DND-41 (cell line): ENCODE measurements around the gene UBL7.
A peak's percentile ranks its signal among the peaks of the same experiment; 100 is the strongest.
"Not testable (repeated sequence)": the region's sequence is repeated elsewhere in the genome, so short reads cannot be mapped to it uniquely, and the experiment has no call there.

Source experiments
- ATAC-seq: fragments of 200-7000 bp; cut with Tn5 transposase; 3 replicates; pipeline ENCODE4 v1.9.1; 2021; ENCODE audit warnings: low read depth; ENCODE audit not compliant: insufficient read depth
- DNase-seq: peaks from one replicate; pipeline ENCODE4 v3.0.0-alpha.2; 2020
- H2AFZ ChIP-seq: 2 replicates; pipeline ENCODE4 v1.6.0; 2012; ENCODE audit warnings: low read depth, low read length
- H3K27ac ChIP-seq: 2 replicates; pipeline ENCODE4 v1.5.1; 2012; ENCODE audit warnings: low read length, inconsistent platforms
- H3K27me3 ChIP-seq: fragments of 200-600 bp; sonication (generic); 2 replicates; pipeline ENCODE4 v1.6.0; 2012; ENCODE audit warnings: low read length, mild to moderate bottlenecking, inconsistent platforms; ENCODE audit not compliant: insufficient read depth, poor library complexity
- H3K36me3 ChIP-seq: 2 replicates; pipeline ENCODE4 v1.5.1; 2012; ENCODE audit warnings: low read length, inconsistent platforms; ENCODE audit not compliant: insufficient read depth
- H3K4me1 ChIP-seq: 2 replicates; pipeline ENCODE4 v1.5.1; 2012; ENCODE audit warnings: mild to moderate bottlenecking, low read length; ENCODE audit not compliant: insufficient read depth
- H3K4me2 ChIP-seq: 2 replicates; pipeline ENCODE4 v1.6.0; 2012; ENCODE audit warnings: mild to moderate bottlenecking, moderate library complexity, low read length, inconsistent platforms; ENCODE audit not compliant: insufficient read depth
- H3K4me3 ChIP-seq, 2 experiments: fragments of 200-600 bp in 1 of 2; shearing (Covaris generic) in 1 of 2; 2 replicates each; pipeline ENCODE4 v1.5.1; 2012 to 2016; ENCODE audit warnings: inconsistent platforms in 2 of 2, low read length in 2 of 2, mild to moderate bottlenecking in 2 of 2, low read depth in 1 of 2, moderate library complexity in 1 of 2
- H3K79me2 ChIP-seq: 2 replicates; pipeline ENCODE4 v1.6.0; 2012; ENCODE audit warnings: low read length, inconsistent platforms; ENCODE audit not compliant: insufficient read depth
- H3K9ac ChIP-seq: 2 replicates; pipeline ENCODE4 v1.6.0; 2012; ENCODE audit warnings: low read depth, mild to moderate bottlenecking, inconsistent platforms, low read length, moderate library complexity
- H3K9me3 ChIP-seq: 2 replicates; pipeline ENCODE4 v1.5.1; 2012; ENCODE audit warnings: low read length, moderate library complexity, mild to moderate bottlenecking, inconsistent platforms; ENCODE audit not compliant: insufficient read depth, severe bottlenecking
- H4K20me1 ChIP-seq: 2 replicates; pipeline ENCODE4 v1.6.0; 2012; ENCODE audit warnings: low read length; ENCODE audit not compliant: insufficient read depth
- EZH2 ChIP-seq: IDR thresholded peaks from 3 replicates; pipeline ENCODE4 v1.6.1; 2012; ENCODE audit warnings: borderline replicate concordance, low read depth, mild to moderate bottlenecking, moderate library complexity, low read length, inconsistent platforms; ENCODE audit not compliant: severe bottlenecking
- TF ChIP-seq, protein P1 (sequence below): IDR thresholded peaks from 2 replicates; pipeline ENCODE4 v1.5.1; 2012; ENCODE audit warnings: borderline replicate concordance, low read length, moderate library complexity, mild to moderate bottlenecking; ENCODE audit not compliant: poor library complexity, severe bottlenecking; ENCODE audit errors: extremely low read depth

UBL7 gene

DNA sequence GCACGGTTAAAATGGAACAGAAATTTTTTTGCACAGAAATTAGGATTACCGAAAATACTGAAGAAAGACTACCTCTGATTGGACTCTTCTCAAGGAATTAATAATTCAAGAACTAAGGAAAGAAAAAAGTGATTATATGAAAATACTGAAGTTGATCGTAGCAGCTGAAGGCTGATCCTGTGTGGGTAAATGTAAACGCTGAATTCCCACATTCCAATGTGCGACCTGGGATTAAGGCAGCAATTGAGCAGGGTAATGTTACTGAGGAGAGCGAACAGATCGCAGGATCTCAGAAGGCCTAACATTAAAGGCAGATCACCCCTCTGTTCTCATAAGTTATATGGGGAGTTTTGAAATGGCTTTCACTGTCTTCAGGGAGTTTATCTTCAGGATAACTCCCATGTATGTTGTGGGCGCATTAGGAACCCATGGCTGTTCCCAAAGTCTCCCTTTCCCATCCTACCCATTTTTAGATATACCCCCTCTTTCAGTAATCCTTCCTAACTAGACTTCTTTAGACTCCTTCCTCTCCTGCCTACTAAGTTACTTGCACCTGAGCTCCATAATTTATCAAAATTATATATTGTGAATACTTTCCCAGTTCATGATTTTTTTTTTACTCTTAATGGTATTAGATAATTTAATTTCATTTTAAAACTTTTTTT is 1.0 kb upstream of the UBL7 start:
- no peaks in the 10 kb centered on the region for H4K20me1 ChIP-seq
- peak overlapping the region; percentile 100 for H2AFZ ChIP-seq
- no peak for ATAC-seq
- H3K36me3 ChIP-seq: peaks cover 9% of the 10 kb centered on the region; the same call in 1 of the 2 replicates
- H3K4me1 ChIP-seq: peaks cover 43% of the 10 kb centered on the region
- TF ChIP-seq, protein P1, sequence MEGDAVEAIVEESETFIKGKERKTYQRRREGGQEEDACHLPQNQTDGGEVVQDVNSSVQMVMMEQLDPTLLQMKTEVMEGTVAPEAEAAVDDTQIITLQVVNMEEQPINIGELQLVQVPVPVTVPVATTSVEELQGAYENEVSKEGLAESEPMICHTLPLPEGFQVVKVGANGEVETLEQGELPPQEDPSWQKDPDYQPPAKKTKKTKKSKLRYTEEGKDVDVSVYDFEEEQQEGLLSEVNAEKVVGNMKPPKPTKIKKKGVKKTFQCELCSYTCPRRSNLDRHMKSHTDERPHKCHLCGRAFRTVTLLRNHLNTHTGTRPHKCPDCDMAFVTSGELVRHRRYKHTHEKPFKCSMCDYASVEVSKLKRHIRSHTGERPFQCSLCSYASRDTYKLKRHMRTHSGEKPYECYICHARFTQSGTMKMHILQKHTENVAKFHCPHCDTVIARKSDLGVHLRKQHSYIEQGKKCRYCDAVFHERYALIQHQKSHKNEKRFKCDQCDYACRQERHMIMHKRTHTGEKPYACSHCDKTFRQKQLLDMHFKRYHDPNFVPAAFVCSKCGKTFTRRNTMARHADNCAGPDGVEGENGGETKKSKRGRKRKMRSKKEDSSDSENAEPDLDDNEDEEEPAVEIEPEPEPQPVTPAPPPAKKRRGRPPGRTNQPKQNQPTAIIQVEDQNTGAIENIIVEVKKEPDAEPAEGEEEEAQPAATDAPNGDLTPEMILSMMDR: no peak
- no peak for TF ChIP-seq EZH2
- no peaks in the 10 kb centered on the region for H3K27me3 ChIP-seq
- no peak for DNase-seq
- peak overlapping the region; percentile 85 to 97 for H3K4me3 ChIP-seq
- peak overlapping the region; percentile 96 for H3K27ac ChIP-seq
- H3K4me2 ChIP-seq: peak overlapping the region; percentile 77
- H3K9me3 ChIP-seq: no peaks in the 10 kb centered on the region
- H3K79me2 ChIP-seq: peaks cover 50% of the 10 kb centered on the region
- peak overlapping the region; percentile 94 for H3K9ac ChIP-seq

DNA sequence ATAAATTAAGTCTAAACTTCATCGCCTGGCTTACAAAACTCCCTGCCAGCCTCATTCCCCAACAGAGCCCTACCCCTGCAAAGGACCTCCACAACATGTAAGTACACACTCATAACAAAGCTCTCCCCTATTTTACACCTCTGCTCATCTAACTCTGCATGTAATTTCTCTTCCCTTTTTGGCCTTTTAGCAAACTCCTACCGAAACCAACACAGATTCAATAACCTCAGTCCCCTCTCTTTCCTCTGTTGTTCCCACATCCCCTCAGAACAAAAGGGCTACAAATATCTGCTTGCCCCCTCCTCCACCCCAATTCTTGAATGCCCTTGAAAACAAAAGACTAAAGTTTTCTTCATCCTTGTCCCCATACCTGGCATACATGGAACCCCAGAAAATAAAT is 662 bp downstream of the UBL7 start:
- no peaks in the 10 kb centered on the region for H3K9me3 ChIP-seq
- no peaks in the 10 kb centered on the region for H3K27me3 ChIP-seq
- H3K4me1 ChIP-seq: peaks cover 43% of the 10 kb centered on the region
- H3K27ac ChIP-seq: peak overlapping the region; percentile 83
- peak overlapping the region; percentile 94 for H3K9ac ChIP-seq
- no peak for DNase-seq
- peaks cover 50% of the 10 kb centered on the region for H3K79me2 ChIP-seq
- TF ChIP-seq, protein P1: no peak
- no peak for TF ChIP-seq EZH2
- peak overlapping the region; percentile 100 for H2AFZ ChIP-seq
- peak overlapping the region; percentile 77 for H3K4me2 ChIP-seq
- H3K4me3 ChIP-seq: peak overlapping the region; percentile 85 to 97
- peaks cover 17% of the 10 kb centered on the region for H3K36me3 ChIP-seq
- H4K20me1 ChIP-seq: no peaks in the 10 kb centered on the region
- ATAC-seq: no peak

DNA sequence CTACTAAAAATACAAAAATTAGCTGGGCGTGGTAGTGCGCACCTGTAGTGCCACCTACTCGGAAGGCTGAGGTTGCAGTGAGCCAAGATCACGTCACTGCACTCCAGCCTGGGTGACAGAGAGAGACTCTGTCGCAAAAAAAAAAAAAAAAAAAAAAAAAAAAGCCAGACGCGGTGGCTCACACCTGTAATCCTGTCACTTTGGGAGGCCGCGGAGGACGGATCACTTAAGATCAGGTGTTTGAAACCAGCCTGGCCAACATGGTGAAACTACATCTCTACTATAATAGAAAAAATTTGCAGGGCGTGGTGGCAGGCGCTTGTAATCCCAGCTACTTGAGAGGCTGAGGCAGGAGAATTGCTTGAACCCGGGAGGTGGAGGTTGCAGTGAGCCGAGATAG is 1.2 kb downstream of the UBL7 start:
- DNase-seq, ATAC-seq, H3K27ac ChIP-seq, H4K20me1 ChIP-seq, H3K27me3 ChIP-seq, H2AFZ ChIP-seq, H3K9me3 ChIP-seq: not testable (repeated sequence)
- H3K4me2 ChIP-seq: peak overlapping the region; percentile 77
- H3K79me2 ChIP-seq: peaks cover 50% of the 10 kb centered on the region
- H3K4me1 ChIP-seq: peaks cover 43% of the 10 kb centered on the region
- H3K9ac ChIP-seq: peak overlapping the region; percentile 94; the same call in 1 of the 2 replicates
- H3K4me3 ChIP-seq: peak overlapping the region in 1 of 2 experiments; percentile 97; a peak in 1 of 4 replicates
- peaks cover 21% of the 10 kb centered on the region for H3K36me3 ChIP-seq

DNA sequence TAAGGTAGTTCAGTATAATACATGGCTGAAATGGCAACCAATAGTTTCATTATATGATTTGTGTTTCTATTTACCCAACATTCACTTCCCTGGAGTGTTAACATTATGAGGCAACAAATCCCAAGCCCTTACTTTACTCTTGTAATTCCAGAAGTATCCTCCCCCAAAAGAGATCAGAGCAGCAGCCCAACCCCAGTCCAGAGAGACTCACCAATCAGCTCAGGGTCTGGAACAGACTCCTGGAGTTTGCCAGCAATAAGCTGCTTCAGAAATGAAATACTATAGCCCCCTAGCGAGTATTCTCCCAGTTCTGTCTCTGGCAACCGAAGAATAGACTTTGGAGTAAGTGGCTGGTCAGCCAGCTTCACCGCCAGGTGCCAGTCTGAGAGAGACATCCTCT is 2.5 kb downstream of the UBL7 start:
- no peak overlapping the region for H3K27ac ChIP-seq
- peaks cover 31% of the 10 kb centered on the region for H3K36me3 ChIP-seq
- TF ChIP-seq, protein P1: no peak
- TF ChIP-seq EZH2: no peak
- no peaks in the 10 kb centered on the region for H4K20me1 ChIP-seq
- H3K9ac ChIP-seq: no peak overlapping the region
- no peak for DNase-seq
- H2AFZ ChIP-seq: no peak overlapping the region
- H3K9me3 ChIP-seq: no peaks in the 10 kb centered on the region
- H3K4me3 ChIP-seq: no peak overlapping the region
- H3K27me3 ChIP-seq: no peaks in the 10 kb centered on the region
- H3K79me2 ChIP-seq: peaks cover 40% of the 10 kb centered on the region
- peaks cover 39% of the 10 kb centered on the region for H3K4me1 ChIP-seq
- no peak for ATAC-seq
- no peak overlapping the region for H3K4me2 ChIP-seq

DNA sequence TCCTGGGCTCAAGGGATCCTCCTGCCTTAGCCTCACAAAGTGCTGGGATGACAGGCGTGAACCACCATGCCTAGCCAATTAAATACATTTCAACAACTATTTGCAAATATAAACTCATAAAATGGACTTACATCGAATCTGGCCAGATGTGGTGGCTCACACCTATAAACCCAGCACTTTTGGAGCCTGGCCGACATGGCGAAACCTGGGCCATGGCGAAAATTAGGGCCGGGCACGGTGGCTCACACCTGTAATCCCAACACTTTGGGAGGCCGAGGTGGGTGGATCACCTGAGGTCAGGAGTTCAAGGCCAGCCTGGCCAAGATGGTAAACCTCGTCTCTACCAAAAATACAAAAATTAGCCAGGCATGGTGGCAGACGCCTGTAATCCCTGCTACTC is 3.9 kb downstream of the UBL7 start:
- not testable (repeated sequence) for H3K27me3 ChIP-seq, H3K9ac ChIP-seq, DNase-seq, H2AFZ ChIP-seq, H3K9me3 ChIP-seq, H4K20me1 ChIP-seq, H3K27ac ChIP-seq, H3K4me3 ChIP-seq, ATAC-seq, H3K4me2 ChIP-seq
- Histone ChIP-seq H3K36me3 (peaks cover 42% of the 10 kb centered on the region), H3K79me2 (peaks cover 26% of the 10 kb centered on the region), H3K4me1 (peaks cover 24% of the 10 kb centered on the region)
